ENCODE data around the gene PSRC1.

Gene PSRC1

GRCh38 chr1:109247401-109248365 is 35.3 kb downstream of the PSRC1 start:
- peak in 1 of 14 donors; percentile 61 for DNase-seq

GRCh38 chr1:109246141-109246551 is 36.8 kb downstream of the PSRC1 start:
- DNase-seq = no peak

GRCh38 chr1:109243860-109244552 is 38.9 kb downstream of the PSRC1 start:
- no peak for DNase-seq

GRCh38 chr1:109243221-109243620 is 39.7 kb downstream of the PSRC1 start:
- no peak for DNase-seq

- peak in 4 of 14 donors; percentile 25 to 88 (median 46) for DNase-seq
Measured at GRCh38 chr1:109242387-109242786, 40.6 kb downstream of the PSRC1 start.

- DNase-seq = peak in 1 of 14 donors; percentile 71
Measured at GRCh38 chr1:109241841-109242345, 41.1 kb downstream of the PSRC1 start.

- DNase-seq = no peak
Measured at GRCh38 chr1:109241344-109241743, 41.6 kb downstream of the PSRC1 start.

- DNase-seq = peak in 6 of 14 donors; percentile 34 to 65 (median 45)
Measured at GRCh38 chr1:109240158-109241152, 42.5 kb downstream of the PSRC1 start.

- no peak for DNase-seq
Measured at GRCh38 chr1:109239409-109240068, 43.4 kb downstream of the PSRC1 start.

- DNase-seq = no peak
Measured at GRCh38 chr1:109239047-109239408, 43.9 kb downstream of the PSRC1 start.

- no peak for DNase-seq
Measured at GRCh38 chr1:109238382-109238781, 44.6 kb downstream of the PSRC1 start.

GRCh38 chr1:109237512-109237911 is 45.4 kb downstream of the PSRC1 start:
- no peak for DNase-seq

GRCh38 chr1:109235137-109235536 is 47.8 kb downstream of the PSRC1 start:
- no peak for DNase-seq

- DNase-seq = no peak
Measured at GRCh38 chr1:109231066-109231465, 51.9 kb downstream of the PSRC1 start.

Data from C1 segment of cervical spinal cord (tissue), 14 donors.